HFF-Myc (cell line): ENCODE data around the gene ZGPAT.

ENCODE experiments used
- DNase-seq: peaks from one replicate; pipeline ENCODE4 v3.0.0-alpha.2; 2011; ENCODE audit warnings: low read depth; ENCODE audit errors: extremely low read depth
- H3K4me3 ChIP-seq: replicated peaks from 2 replicates; pipeline ENCODE4 v1.5.1; 2011; ENCODE audit warnings: low read depth, mild to moderate bottlenecking, control low read depth, low read length
- TF ChIP-seq, protein P1 (sequence below): IDR thresholded peaks from 2 replicates; pipeline ENCODE4 v1.5.1; 2012; ENCODE audit warnings: mild to moderate bottlenecking, low read depth, low read length, control low read depth; ENCODE audit errors: missing control alignments

Gene ZGPAT

GRCh38 chr20:63759377-63759901 lies 51.6 kb downstream of the ZGPAT start:
- TF ChIP-seq, protein P1, sequence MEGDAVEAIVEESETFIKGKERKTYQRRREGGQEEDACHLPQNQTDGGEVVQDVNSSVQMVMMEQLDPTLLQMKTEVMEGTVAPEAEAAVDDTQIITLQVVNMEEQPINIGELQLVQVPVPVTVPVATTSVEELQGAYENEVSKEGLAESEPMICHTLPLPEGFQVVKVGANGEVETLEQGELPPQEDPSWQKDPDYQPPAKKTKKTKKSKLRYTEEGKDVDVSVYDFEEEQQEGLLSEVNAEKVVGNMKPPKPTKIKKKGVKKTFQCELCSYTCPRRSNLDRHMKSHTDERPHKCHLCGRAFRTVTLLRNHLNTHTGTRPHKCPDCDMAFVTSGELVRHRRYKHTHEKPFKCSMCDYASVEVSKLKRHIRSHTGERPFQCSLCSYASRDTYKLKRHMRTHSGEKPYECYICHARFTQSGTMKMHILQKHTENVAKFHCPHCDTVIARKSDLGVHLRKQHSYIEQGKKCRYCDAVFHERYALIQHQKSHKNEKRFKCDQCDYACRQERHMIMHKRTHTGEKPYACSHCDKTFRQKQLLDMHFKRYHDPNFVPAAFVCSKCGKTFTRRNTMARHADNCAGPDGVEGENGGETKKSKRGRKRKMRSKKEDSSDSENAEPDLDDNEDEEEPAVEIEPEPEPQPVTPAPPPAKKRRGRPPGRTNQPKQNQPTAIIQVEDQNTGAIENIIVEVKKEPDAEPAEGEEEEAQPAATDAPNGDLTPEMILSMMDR, result no peak
- no peak overlapping the region for H3K4me3 ChIP-seq
- no peak for DNase-seq

DNA sequence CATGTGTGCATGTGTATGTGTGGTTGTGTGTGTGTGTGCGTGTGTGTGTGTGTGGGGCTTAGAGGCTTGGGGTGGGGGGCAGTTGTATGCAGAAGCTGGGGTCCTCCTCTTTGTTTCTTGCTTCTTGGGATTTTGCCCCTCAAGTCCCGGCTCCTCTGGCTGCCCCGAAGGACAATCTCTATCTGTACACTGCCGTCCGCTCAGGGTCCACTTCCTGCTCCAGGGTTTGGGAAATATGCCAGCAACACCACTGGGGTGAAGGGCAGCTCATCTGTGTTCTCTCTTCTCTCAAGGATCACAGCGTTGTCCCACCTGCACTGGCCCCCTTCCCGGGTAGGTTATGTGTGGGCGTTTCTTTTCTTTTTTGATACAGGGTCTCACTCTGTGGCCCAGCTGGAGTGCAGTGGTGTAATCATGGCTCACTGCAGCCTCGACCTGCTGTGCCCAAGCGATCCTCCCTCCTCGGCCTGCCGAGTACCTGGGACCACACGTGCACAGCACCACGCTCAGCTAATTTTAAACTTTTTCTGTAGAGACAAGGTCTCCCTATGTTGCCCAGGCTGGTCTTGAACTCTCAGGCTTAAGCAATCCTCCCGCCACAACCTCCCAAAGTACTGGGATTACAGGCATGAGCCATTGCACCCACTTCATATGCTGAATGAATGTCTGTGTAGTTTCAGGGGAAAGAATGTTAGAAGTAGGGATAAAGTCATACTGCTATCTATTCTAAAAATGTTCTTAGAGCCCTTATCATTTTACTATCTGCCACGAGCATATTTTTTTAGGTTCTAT lies 57.4 kb downstream of the ZGPAT start:
- DNase-seq, result no peak
- TF ChIP-seq, protein P1, result no peak
- no peak overlapping the region for H3K4me3 ChIP-seq

DNA sequence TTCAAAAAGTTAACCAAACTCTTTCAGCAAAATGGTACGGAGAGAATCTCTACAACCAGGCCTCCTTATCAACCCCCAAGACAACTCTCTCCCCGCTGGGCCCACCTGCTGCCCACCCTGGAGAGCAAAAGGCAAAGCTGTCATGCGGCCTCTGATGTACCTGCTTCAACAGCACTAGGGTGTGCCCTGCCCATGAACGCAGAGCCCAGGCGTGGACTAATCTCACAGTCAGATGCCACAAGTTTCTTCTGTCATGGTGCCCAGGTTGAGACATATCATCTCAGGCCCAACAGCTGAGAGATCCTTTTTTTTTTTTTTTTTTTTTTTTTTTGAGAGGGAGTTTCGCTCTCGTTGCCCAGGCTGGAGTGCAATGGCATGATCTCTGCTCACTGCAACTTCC lies 58.1 kb downstream of the ZGPAT start:
- no peak overlapping the region for H3K4me3 ChIP-seq
- TF ChIP-seq, protein P1, result no peak
- no peak for DNase-seq

- H3K4me3 ChIP-seq, result no peak overlapping the region
- TF ChIP-seq, protein P1, result no peak
- DNase-seq, result no peak
Observed at GRCh38 chr20:63766695-63767426, 59.0 kb downstream of the ZGPAT start.

DNA sequence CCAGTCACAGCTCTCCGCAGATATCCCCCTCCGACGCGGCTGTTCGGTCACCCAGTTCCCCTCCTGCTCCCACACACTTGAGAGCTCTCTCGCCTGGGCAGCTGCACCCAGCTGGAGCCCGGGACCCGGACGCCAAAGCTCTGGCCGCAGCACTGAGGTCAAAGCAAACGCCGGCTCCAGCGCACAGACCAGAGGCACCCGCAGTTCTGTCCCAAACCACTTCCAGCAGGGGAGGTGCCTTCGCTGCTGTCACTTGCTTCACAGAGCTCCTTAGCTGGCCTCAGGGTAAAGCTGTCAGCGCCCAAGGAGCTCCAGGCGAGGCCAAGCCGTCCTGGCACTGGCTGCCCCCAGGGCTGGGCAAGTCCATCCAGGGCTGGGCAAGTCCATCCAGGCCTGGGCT lies 59.6 kb downstream of the ZGPAT start:
- H3K4me3 ChIP-seq, result no peak overlapping the region
- TF ChIP-seq, protein P1, result no peak
- DNase-seq, result no peak

- no peak overlapping the region for H3K4me3 ChIP-seq
- no peak for DNase-seq
- TF ChIP-seq, protein P1, result no peak
Observed at GRCh38 chr20:63767886-63768285, 60.0 kb downstream of the ZGPAT start.
